HL-60 (cell line): ENCODE data around the gene GOLGA8S.

Source experiments
- DNase-seq, 2 experiments: peaks; one replicate each; pipeline ENCODE4 v3.0.0-alpha.2; 2010 to 2020; ENCODE audit warnings: low read depth in 1 of 2, low spot score in 1 of 2
- H3K27ac ChIP-seq: fragments of 250-450 bp; sonication (Bioruptor Pico); replicated peaks from 2 replicates; pipeline ENCODE4 v1.5.1; 2020; ENCODE audit warnings: mild to moderate bottlenecking, moderate library complexity
- H3K27me3 ChIP-seq: fragments of 250-450 bp; sonication (Bioruptor Pico); 2 replicates; pipeline ENCODE4 v1.5.1; 2021; ENCODE audit warnings: mild to moderate bottlenecking, moderate library complexity; ENCODE audit not compliant: insufficient read depth, poor library complexity, severe bottlenecking
- H3K4me3 ChIP-seq: replicated peaks from 2 replicates; pipeline ENCODE4 v1.5.1; 2011; ENCODE audit warnings: mild to moderate bottlenecking, control low read depth, low read length; ENCODE audit not compliant: insufficient read depth
- CTCF ChIP-seq: IDR thresholded peaks from one replicate; pipeline ENCODE4 v1.5.1; 2011; ENCODE audit warnings: low read length, control low read depth, inconsistent platforms; ENCODE audit not compliant: insufficient read depth
- GABPA ChIP-seq: IDR thresholded peaks from 2 replicates; pipeline ENCODE4 v1.6.1; 2012; ENCODE audit warnings: low read depth
- POLR2AphosphoS5 ChIP-seq: IDR thresholded peaks from 2 replicates; pipeline ENCODE4 v1.6.1; 2012; ENCODE audit warnings: low read depth
- REST ChIP-seq: IDR thresholded peaks from 2 replicates; pipeline ENCODE4 v1.6.1; 2012; ENCODE audit warnings: low read depth; ENCODE audit not compliant: insufficient replicate concordance
- SPI1 ChIP-seq: IDR thresholded peaks from 2 replicates; pipeline ENCODE4 v1.6.1; 2012; ENCODE audit warnings: low read depth, mild to moderate bottlenecking, borderline replicate concordance

GOLGA8S gene

GRCh38 chr15:23385886-23386430, 31.4 kb downstream of the GOLGA8S start:
- DNase-seq = no peak
- Histone ChIP-seq H3K27ac (no peak overlapping the region), H3K27me3 (no peaks in the 10 kb centered on the region), H3K4me3 (no peak overlapping the region)
- TF ChIP-seq GABPA = no peak
- no peak for TF ChIP-seq REST
- no peak for TF ChIP-seq POLR2AphosphoS5

GRCh38 chr15:23387621-23388190, 33.2 kb downstream of the GOLGA8S start:
- H3K4me3 ChIP-seq = no peak overlapping the region
- no peak for TF ChIP-seq POLR2AphosphoS5
- TF ChIP-seq REST = no peak
- no peak overlapping the region for H3K27ac ChIP-seq
- no peak for DNase-seq
- H3K27me3 ChIP-seq = no peaks in the 10 kb centered on the region

- TF ChIP-seq REST (no peak), GABPA (no peak), SPI1 (no peak), POLR2AphosphoS5 (no peak), CTCF (no peak)
- DNase-seq = no peak
- H3K27me3 ChIP-seq = no peaks in the 10 kb centered on the region
- H3K27ac ChIP-seq = no peak overlapping the region
- no peak overlapping the region for H3K4me3 ChIP-seq
Measured at GRCh38 chr15:23395030-23395692, 40.6 kb downstream of the GOLGA8S start.

- no peak for TF ChIP-seq POLR2AphosphoS5
- no peak for TF ChIP-seq REST
- TF ChIP-seq SPI1 = no peak
- TF ChIP-seq CTCF = no peak
- TF ChIP-seq GABPA = no peak
- Histone ChIP-seq H3K27ac (no peak overlapping the region), H3K27me3 (no peaks in the 10 kb centered on the region), H3K4me3 (no peak overlapping the region)
- DNase-seq = no peak
Measured at GRCh38 chr15:23395832-23396231, 41.3 kb downstream of the GOLGA8S start.
